ENCODE results near the gene PRKN.

PRKN gene

GRCh38 chr6:161446949-161447348, 1280.6 kb downstream of the PRKN start:
- TF ChIP-seq CTCF (IDR thresholded peaks at IDR 0.05; ENCODE audit: low read depth, low read length): no peak

GRCh38 chr6:161446296-161446925, 1281.2 kb downstream of the PRKN start:
- no peak overlapping the region for H3K4me3 ChIP-seq (ENCODE audit: low read depth, low read length)

More at GRCh38 chr6:161446949-161447348, 1280.6 kb downstream of the PRKN start:
- no peak overlapping the region for H3K4me3 ChIP-seq (ENCODE audit: low read depth, low read length)

GRCh38 chr6:161445021-161445799, 1282.4 kb downstream of the PRKN start:
- H3K4me3 ChIP-seq (ENCODE audit: low read depth, low read length): no peak overlapping the region
- no peak for TF ChIP-seq CTCF (IDR thresholded peaks at IDR 0.05; ENCODE audit: low read depth, low read length)

More at GRCh38 chr6:161446296-161446925, 1281.2 kb downstream of the PRKN start:
- TF ChIP-seq CTCF (IDR thresholded peaks at IDR 0.05; ENCODE audit: low read depth, low read length): no peak

GRCh38 chr6:161444464-161444863, 1283.1 kb downstream of the PRKN start:
- H3K4me3 ChIP-seq (ENCODE audit: low read depth, low read length): no peak overlapping the region
- TF ChIP-seq CTCF (IDR thresholded peaks at IDR 0.05; ENCODE audit: low read depth, low read length): no peak

GRCh38 chr6:161443848-161444247, 1283.7 kb downstream of the PRKN start:
- TF ChIP-seq CTCF (IDR thresholded peaks at IDR 0.05; ENCODE audit: low read depth, low read length): no peak

GRCh38 chr6:161442420-161442819, 1285.1 kb downstream of the PRKN start:
- H3K4me3 ChIP-seq (ENCODE audit: low read depth, low read length): no peak overlapping the region
- TF ChIP-seq CTCF (IDR thresholded peaks at IDR 0.05; ENCODE audit: low read depth, low read length): no peak

More at GRCh38 chr6:161443848-161444247, 1283.7 kb downstream of the PRKN start:
- no peak overlapping the region for H3K4me3 ChIP-seq (ENCODE audit: low read depth, low read length)

- H3K4me3 ChIP-seq (ENCODE audit: low read depth, low read length): no peak overlapping the region
- no peak for TF ChIP-seq CTCF (IDR thresholded peaks at IDR 0.05; ENCODE audit: low read depth, low read length)
These were observed 1287.3 kb downstream of the PRKN start for GRCh38 chr6:161440299-161440698.

All from WI38 (cell line).